BJ (cell line): ENCODE results near the gene FLT1. TPM values are rescaled to one million over a fixed set of nuclear protein-coding genes. Genes with fewer than 3 reads are reported as not detected.

ENCODE experiments used
- CTCF ChIA-PET: fragments of 350-600 bp; formaldehyde crosslinking; extraction: SDS; loops from one replicate; lab custom pipeline; 2021; ENCODE audit warnings: antibody characterized with exemption, inconsistent platforms; lab: Yijun Ruan, JAX
- POLR2A ChIA-PET: fragments of 300-600 bp; sonication (Branson Sonifier 250); formaldehyde crosslinking; extraction: SDS; loops from one replicate; lab custom pipeline; 2021; ENCODE audit warnings: antibody characterized with exemption; lab: Charles Lee
- DNase-seq: peaks from one replicate; pipeline ENCODE4 v3.0.0-alpha.2; 2011; ENCODE audit warnings: low read depth
- H3K27me3 ChIP-seq: 2 replicates; pipeline ENCODE4 v1.6.0; 2011; ENCODE audit warnings: low read length; ENCODE audit not compliant: control insufficient read depth, insufficient read depth
- H3K36me3 ChIP-seq: 2 replicates; pipeline ENCODE4 v1.5.1; 2011; ENCODE audit warnings: low read length; ENCODE audit not compliant: control insufficient read depth, insufficient read depth
- H3K4me3 ChIP-seq: 2 replicates; pipeline ENCODE4 v1.5.1; 2011; ENCODE audit warnings: low read depth, mild to moderate bottlenecking, control low read depth, low read length
- polyA plus RNA-seq: library from polyadenylated mRNA; depleted of rRNA; stranded (reverse); fragments of >200 nt; gene quantifications from 2 replicates; pipeline ENCODE4 v1.2.3, GENCODE V29; 2011
- TF ChIP-seq, protein P1 (sequence below): IDR thresholded peaks from 2 replicates; pipeline ENCODE4 v1.5.1; 2011; ENCODE audit warnings: low read depth, mild to moderate bottlenecking, control low read depth, inconsistent platforms, low read length, moderate library complexity; ENCODE audit not compliant: insufficient read depth

FLT1 gene
- polyA plus RNA-seq, 1 experiment: 37.8 TPM

DNA sequence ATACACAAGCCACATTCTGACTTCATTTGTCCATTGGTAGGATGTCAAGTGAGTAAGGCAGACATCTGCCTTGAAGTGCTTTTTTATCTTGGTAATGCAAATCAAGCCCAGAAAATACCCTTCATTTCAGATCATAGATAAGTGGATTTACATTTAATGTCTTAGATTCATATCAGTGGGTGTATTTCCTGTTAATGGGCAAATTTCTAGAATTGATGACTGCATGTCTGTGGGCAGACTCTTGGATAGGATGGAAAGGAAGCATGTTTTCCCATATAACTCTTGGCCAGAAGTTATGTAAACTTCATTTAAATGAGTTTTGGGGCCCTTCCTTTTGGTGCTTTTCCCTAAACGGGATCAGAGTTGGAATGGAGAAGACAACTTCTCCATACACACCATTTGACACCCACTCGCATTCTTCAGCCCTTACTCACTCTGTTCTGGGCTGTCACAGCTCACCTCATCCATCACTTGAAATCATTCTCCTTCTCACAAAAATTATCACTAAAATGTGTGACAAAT, 154.6 kb downstream of the FLT1 start:
- Histone ChIP-seq H3K36me3 (no peaks in the 10 kb centered on the region), H3K27me3 (no peaks in the 10 kb centered on the region), H3K4me3 (no peak overlapping the region)
- POLR2A ChIA-PET: no interaction called here
- peak; percentile 82 for DNase-seq
- TF ChIP-seq, protein P1, sequence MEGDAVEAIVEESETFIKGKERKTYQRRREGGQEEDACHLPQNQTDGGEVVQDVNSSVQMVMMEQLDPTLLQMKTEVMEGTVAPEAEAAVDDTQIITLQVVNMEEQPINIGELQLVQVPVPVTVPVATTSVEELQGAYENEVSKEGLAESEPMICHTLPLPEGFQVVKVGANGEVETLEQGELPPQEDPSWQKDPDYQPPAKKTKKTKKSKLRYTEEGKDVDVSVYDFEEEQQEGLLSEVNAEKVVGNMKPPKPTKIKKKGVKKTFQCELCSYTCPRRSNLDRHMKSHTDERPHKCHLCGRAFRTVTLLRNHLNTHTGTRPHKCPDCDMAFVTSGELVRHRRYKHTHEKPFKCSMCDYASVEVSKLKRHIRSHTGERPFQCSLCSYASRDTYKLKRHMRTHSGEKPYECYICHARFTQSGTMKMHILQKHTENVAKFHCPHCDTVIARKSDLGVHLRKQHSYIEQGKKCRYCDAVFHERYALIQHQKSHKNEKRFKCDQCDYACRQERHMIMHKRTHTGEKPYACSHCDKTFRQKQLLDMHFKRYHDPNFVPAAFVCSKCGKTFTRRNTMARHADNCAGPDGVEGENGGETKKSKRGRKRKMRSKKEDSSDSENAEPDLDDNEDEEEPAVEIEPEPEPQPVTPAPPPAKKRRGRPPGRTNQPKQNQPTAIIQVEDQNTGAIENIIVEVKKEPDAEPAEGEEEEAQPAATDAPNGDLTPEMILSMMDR: no peak
- CTCF ChIA-PET: no interaction called here

DNA sequence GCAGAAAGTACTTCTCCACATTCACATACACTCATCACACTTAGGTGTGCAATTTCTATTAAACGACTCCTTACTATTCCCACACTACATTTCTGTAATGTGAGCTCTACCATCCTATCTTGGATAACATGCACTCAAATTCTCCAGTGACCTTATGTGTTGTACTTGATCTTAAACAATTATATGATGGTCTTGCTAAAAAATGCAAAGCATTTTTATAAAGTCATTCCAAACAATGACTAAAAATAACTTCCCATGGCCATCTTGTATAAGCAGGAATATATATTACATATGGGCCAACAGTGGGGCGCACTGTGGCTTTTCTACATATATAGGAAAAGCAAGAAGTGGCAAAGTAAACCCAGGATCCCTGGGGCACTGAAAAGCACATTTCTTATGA, 155.5 kb downstream of the FLT1 start:
- POLR2A ChIA-PET: no interaction called here
- CTCF ChIA-PET: no interaction called here
- DNase-seq: no peak
- TF ChIP-seq, protein P1: no peak
- Histone ChIP-seq H3K27me3 (no peaks in the 10 kb centered on the region), H3K36me3 (no peaks in the 10 kb centered on the region), H3K4me3 (no peak overlapping the region)

DNA sequence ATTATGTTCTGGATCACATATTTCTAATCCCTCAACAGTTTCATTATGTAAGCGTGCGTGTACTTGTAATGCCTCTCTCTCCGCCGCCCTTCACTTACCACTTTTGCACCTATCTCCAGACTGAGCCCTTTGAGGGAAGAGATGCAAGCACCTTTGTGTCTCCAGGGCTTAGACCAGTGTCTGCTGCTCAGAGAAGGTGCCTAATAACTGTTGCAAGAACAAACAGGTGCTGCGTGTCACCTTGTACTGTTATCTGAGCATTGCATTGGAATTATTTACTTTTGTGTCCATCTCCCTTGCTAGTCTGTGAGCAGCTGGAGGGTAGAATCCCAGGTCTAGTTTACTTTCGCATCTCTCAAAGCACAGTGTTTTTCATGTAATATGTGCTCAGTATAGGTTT, 156.2 kb downstream of the FLT1 start:
- CTCF ChIA-PET: no interaction called here
- TF ChIP-seq, protein P1: no peak

DNA sequence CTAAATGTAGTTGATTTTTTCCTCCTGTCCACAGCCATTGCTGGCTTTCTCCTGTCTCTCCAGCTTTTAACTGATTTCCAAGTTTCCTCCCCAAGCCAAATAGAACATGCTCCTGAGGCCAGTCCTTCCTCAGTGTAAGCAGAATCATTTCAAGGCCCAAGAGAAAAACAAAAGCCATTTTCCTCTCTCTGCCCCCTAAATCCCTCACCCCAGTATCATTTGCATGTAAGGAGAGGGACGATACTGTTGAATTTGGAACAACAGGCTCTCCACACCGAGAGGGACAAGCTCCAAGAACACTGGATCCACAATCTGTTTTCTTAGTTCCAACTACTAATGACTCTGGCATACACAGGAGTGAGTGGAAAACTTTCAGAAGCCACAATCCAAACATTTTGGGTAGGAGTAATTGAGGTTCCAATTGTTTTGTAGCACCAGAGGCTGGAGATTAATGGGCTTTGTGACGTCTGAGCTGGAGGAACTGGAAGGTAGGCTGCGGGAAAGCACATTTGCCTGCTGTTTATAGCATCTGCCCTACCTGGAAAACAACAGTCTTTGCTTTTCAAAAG, 156.8 kb downstream of the FLT1 start:
- no peak for DNase-seq
- no peak overlapping the region for H3K4me3 ChIP-seq
- TF ChIP-seq, protein P1: no peak

More for the DNA sequence above, 156.2 kb downstream of the FLT1 start:
- Histone ChIP-seq H3K4me3 (no peak overlapping the region), H3K36me3 (no peaks in the 10 kb centered on the region; the same call in 1 of the 2 replicates), H3K27me3 (no peaks in the 10 kb centered on the region)
- POLR2A ChIA-PET: no interaction called here
- no peak for DNase-seq

DNA sequence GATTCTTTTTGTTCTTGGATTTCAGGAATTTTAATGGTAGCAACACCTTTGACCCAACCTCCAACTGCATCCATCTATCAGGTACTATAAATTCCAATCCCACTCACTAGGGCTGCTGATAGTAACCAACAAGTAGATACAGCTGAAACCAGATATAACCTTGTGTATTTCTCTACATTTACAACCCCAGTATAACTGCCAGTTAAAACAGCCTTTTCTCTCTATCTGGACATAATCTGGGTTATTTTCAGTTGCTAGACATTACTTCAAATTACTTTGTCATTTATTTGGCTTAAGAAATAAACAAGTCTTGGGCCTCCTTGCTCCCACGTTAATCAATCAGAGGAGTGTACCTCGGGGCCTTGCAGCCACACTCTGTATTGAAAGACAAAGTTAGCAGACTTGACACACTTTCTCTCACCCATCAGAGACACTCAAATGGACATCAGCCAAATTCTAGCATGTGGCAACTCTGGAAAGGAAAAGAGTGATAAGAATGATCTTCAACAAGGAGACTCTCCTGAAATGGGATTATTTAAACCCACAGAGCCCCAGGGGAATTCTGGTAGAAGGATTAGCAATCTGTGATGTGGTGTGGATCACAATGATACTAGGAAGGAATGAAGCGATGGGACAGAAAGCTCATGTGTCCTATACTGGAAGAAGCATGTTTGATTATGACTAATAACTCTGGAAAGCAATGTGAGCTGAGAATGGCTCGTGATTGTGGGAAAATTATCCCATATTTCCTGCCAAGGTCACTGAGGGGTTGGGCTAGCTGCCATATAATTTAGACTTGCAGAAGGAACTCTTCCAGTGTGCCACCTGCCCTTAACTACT, 157.5 kb downstream of the FLT1 start:
- Histone ChIP-seq H3K36me3 (no peaks in the 10 kb centered on the region; the same call in 1 of the 2 replicates), H3K4me3 (no peak overlapping the region), H3K27me3 (no peaks in the 10 kb centered on the region)
- POLR2A ChIA-PET: interaction anchor here (0.6 kb wide), 1 partner anchor 235 kb away, joined by 3 read pairs; no protein-coding TSS in a partner anchor
- CTCF ChIA-PET: interaction anchor here (0.9 to 1.3 kb wide), 2 partner anchors 12 to 14 kb away, joined by 4 to 5 read pairs; no protein-coding TSS in a partner anchor
- TF ChIP-seq, protein P1: no peak
- peak; percentile 71 for DNase-seq

More for the DNA sequence above, 156.8 kb downstream of the FLT1 start:
- no peaks in the 10 kb centered on the region; the same call in 1 of the 2 replicates for H3K36me3 ChIP-seq
- CTCF ChIA-PET: interaction anchor here (0.9 to 1.3 kb wide), 2 partner anchors 13 to 15 kb away, joined by 4 to 5 read pairs; no protein-coding TSS in a partner anchor
- POLR2A ChIA-PET: no interaction called here
- no peaks in the 10 kb centered on the region for H3K27me3 ChIP-seq
